ENCODE results near the gene SMTNL1. TPM values are rescaled to one million over a fixed set of nuclear protein-coding genes. Genes with fewer than 3 reads are reported as not detected.

The SMTNL1 gene
- polyA plus RNA-seq, 1 experiment = not detected

DNA sequence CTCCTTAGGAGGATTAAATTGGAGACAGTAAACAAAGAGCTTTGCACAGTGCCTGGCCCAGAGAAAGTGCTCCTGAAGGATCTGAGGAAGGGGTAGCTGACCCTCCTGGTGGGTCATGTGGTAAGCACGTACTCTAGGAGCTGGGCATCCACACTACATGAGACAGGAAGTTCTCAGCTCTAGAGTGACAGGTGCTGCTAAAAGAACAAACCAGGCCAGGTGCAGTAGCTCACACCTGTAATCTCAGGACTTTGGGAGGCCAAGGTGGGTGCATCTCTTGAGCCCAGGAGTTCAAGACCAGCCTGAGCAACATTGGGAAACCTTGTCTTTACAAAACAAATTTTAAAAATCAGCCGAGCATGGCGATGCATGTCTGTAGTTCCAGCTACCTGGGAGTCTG lies 35.0 kb upstream of the SMTNL1 start:
- no peak for DNase-seq (ENCODE audit: low read depth)
- H3K27me3 ChIP-seq (ENCODE audit: control insufficient read depth, insufficient read depth, low read length) = no peaks in the 10 kb centered on the region
- POLR2A ChIA-PET = no interaction called here
- TF ChIP-seq, protein P1, sequence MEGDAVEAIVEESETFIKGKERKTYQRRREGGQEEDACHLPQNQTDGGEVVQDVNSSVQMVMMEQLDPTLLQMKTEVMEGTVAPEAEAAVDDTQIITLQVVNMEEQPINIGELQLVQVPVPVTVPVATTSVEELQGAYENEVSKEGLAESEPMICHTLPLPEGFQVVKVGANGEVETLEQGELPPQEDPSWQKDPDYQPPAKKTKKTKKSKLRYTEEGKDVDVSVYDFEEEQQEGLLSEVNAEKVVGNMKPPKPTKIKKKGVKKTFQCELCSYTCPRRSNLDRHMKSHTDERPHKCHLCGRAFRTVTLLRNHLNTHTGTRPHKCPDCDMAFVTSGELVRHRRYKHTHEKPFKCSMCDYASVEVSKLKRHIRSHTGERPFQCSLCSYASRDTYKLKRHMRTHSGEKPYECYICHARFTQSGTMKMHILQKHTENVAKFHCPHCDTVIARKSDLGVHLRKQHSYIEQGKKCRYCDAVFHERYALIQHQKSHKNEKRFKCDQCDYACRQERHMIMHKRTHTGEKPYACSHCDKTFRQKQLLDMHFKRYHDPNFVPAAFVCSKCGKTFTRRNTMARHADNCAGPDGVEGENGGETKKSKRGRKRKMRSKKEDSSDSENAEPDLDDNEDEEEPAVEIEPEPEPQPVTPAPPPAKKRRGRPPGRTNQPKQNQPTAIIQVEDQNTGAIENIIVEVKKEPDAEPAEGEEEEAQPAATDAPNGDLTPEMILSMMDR (IDR thresholded peaks at IDR 0.05; ENCODE audit: insufficient read depth, low read depth, low read length) = no peak
- H3K36me3 ChIP-seq (ENCODE audit: control insufficient read depth, insufficient read depth, low read length) = peaks cover 3% of the 10 kb centered on the region
- H3K4me3 ChIP-seq (ENCODE audit: low read depth, low read length) = no peak overlapping the region
- CTCF ChIA-PET = interaction anchor here (2.1 to 15.7 kb wide), 5 partner anchors 9 to 44 kb away, joined by 8 to 169 read pairs (median 20); no protein-coding TSS in a partner anchor

DNA sequence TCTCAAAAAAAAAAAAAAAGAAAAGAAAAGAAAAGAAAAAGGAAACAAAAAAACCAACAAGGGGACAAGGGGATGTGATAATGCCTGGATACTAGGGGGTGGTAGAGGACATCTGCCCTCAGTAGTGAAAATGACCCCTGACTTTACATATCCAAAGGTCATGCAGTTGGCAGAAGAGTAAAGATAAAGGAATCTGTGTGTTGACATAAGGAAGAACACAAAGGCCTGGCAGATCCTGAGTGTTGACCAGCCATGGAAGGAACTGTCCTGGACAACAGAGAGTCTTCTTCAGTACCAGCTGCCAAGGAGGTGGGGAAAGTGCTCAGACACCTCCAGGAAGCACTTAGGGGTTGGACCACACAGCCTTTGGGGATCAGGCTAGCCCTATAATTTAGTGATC lies 34.5 kb upstream of the SMTNL1 start:
- Histone ChIP-seq H3K4me3 (ENCODE audit: low read depth, low read length) (no peak overlapping the region), H3K27me3 (ENCODE audit: control insufficient read depth, insufficient read depth, low read length) (no peaks in the 10 kb centered on the region), H3K36me3 (ENCODE audit: control insufficient read depth, insufficient read depth, low read length) (peaks cover 2% of the 10 kb centered on the region; the same call in 1 of the 2 replicates)
- TF ChIP-seq, protein P1 (IDR thresholded peaks at IDR 0.05; ENCODE audit: insufficient read depth, low read depth, low read length) = no peak
- POLR2A ChIA-PET = no interaction called here
- CTCF ChIA-PET = interaction anchor here (1.8 to 15.7 kb wide), 6 partner anchors 10 to 45 kb away, joined by 4 to 169 read pairs (median 14); no protein-coding TSS in a partner anchor
- no peak for DNase-seq (ENCODE audit: low read depth)

DNA sequence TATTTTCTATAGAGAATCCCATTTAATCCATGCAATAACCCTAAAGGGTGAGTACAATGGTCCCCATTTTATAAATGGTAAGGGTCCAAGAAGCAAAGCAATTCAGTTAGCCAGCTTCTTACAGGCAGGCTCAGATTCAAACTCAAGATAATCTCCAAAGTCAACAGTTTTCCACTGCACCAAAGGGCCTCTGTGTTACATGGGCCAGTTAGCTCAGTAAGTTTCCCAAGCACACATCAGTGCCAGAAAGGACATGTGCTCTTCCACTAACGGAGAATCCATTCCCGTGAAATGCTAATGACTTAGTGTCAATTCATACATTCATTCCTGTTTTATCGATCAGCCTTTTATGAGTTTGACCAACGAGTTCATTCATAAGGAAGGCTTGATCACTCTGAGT lies 32.9 kb upstream of the SMTNL1 start:
- POLR2A ChIA-PET = no interaction called here
- Histone ChIP-seq H3K27me3 (ENCODE audit: control insufficient read depth, insufficient read depth, low read length) (no peaks in the 10 kb centered on the region), H3K4me3 (ENCODE audit: low read depth, low read length) (no peak overlapping the region), H3K36me3 (ENCODE audit: control insufficient read depth, insufficient read depth, low read length) (peaks cover 2% of the 10 kb centered on the region; the same call in 1 of the 2 replicates)
- TF ChIP-seq, protein P1 (IDR thresholded peaks at IDR 0.05; ENCODE audit: insufficient read depth, low read depth, low read length) = no peak
- DNase-seq (ENCODE audit: low read depth) = no peak
- CTCF ChIA-PET = interaction anchor here (1.7 to 3.6 kb wide), 3 partner anchors 11 to 46 kb away, joined by 4 to 29 read pairs (median 6); no protein-coding TSS in a partner anchor

DNA sequence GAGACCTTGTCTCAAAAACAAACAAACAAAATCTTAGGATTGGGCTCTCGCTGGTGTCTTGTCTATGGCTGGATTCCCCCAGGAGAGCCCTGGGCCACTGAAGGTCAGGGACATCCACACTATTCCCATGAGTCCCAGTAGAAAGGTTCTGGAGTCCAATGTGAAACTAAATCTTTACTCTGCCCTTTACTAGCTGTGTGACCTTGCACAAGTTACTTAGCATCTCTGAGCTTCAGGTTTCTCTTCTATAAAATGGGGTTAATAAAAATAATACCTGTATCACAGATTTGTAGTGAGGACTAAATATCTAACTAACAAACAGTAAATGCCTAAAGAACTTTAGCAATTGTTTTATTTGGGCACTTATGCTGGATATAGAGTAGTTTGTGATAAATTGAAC lies 30.9 kb upstream of the SMTNL1 start:
- POLR2A ChIA-PET = no interaction called here
- Histone ChIP-seq H3K27me3 (ENCODE audit: control insufficient read depth, insufficient read depth, low read length) (no peaks in the 10 kb centered on the region), H3K36me3 (ENCODE audit: control insufficient read depth, insufficient read depth, low read length) (no peaks in the 10 kb centered on the region), H3K4me3 (ENCODE audit: low read depth, low read length) (no peak overlapping the region)
- CTCF ChIA-PET = interaction anchor here (1.0 to 3.6 kb wide), 4 partner anchors 8 to 49 kb away, joined by 3 to 29 read pairs (median 3); no protein-coding TSS in a partner anchor
- DNase-seq (ENCODE audit: low read depth) = no peak
- TF ChIP-seq, protein P1 (IDR thresholded peaks at IDR 0.05; ENCODE audit: insufficient read depth, low read depth, low read length) = no peak

DNA sequence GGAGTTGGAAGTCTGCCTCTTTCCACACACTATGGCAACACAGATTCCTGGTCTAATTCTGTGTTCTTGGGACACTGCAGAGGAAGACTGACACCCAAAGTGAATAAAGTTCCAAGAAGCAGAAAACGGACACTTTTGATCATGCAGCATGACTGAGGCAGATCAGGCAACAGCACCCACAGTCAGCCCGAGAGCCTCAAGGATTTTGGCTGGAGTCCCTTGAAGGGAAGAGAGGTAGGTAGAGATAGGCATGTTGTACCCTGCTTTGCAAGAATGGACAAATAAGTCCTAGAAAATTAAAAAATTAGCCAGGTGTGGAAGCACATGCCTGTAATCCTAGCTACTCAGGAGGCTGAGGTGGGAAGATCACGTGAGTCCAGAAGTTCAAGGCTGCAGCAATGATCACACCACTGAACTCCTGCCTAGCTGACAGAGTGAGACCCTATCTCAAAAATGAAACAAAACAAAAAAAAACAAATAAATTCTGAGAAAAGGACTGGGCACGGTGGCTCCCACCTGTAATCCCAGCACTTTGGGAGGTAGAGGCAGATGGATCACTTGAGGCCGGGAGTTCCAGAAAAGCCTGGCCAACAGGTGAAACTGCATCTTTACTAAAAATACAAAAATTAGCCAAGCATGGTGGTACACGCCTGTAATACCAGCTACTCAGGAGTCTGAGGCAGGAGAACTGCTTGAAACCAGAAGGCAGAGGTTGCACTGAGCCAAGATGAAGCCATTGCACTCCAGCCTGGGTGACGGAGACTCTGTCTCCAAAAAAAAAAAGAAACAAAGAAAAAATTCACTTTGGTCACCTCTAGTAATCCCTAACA lies 28.8 kb upstream of the SMTNL1 start:
- TF ChIP-seq, protein P1 (IDR thresholded peaks at IDR 0.05; ENCODE audit: insufficient read depth, low read depth, low read length) = no peak
- no peaks in the 10 kb centered on the region for H3K36me3 ChIP-seq (ENCODE audit: control insufficient read depth, insufficient read depth, low read length)
- no peak for DNase-seq (ENCODE audit: low read depth)
- ChIA-PET POLR2A (no interaction called here), CTCF (interaction anchor here (1.0 to 2.1 kb wide), 4 partner anchors 13 to 50 kb away, joined by 3 to 12 read pairs (median 4); no protein-coding TSS in a partner anchor)
- H3K27me3 ChIP-seq (ENCODE audit: control insufficient read depth, insufficient read depth, low read length) = no peaks in the 10 kb centered on the region
- no peak overlapping the region for H3K4me3 ChIP-seq (ENCODE audit: low read depth, low read length)
